ENCODE results near the gene SPECC1L.

GRCh38 chr22:24284747-24285203 lies 14.1 kb downstream of the SPECC1L start:
- no peak for TF ChIP-seq POLR2AphosphoS5 (IDR thresholded peaks at IDR 0.05; ENCODE audit: low read depth, low read length)
- TF ChIP-seq POLR2A (IDR thresholded peaks at IDR 0.05; ENCODE audit: low read depth, low read length) = no peak
